ENCODE measurements around the gene ATE1.
A peak's percentile ranks its signal among the peaks of the same experiment; 100 is the strongest.

The ATE1 gene

GRCh38 chr10:121927318-121927840 lies 452 bp downstream of the ATE1 start:
- Histone ChIP-seq H2AFZ (ENCODE audit: low read depth, low read length) (peak overlapping the region; percentile 65), H3K4me2 (ENCODE audit: low read length) (peak overlapping the region; percentile 97), H3K36me3 (replicated peaks; ENCODE audit: low read depth, low read length) (no peaks in the 10 kb centered on the region), H3K4me3 (ENCODE audit: low read length) (peak overlapping the region; percentile 91), H4K20me1 (ENCODE audit: insufficient read depth, low read length) (no peaks in the 10 kb centered on the region), H3K9me3 (ENCODE audit: insufficient read depth, low read length) (no peaks in the 10 kb centered on the region), H3K4me1 (ENCODE audit: low read length) (peaks cover 12% of the 10 kb centered on the region), H3K27ac (ENCODE audit: low read length) (peak overlapping the region; percentile 53), H3K79me2 (ENCODE audit: low read length) (peaks cover 32% of the 10 kb centered on the region), H3K27me3 (ENCODE audit: low read depth, low read length) (no peaks in the 10 kb centered on the region), H3K9ac (ENCODE audit: low read length) (peak overlapping the region; percentile 83)
- no peak for TF ChIP-seq EZH2phosphoT487 (IDR thresholded peaks at IDR 0.05; ENCODE audit: low read depth)
- no peak for TF ChIP-seq CTCF (IDR thresholded peaks at IDR 0.05; ENCODE audit: low read depth, low read length)

- Histone ChIP-seq H3K27me3 (ENCODE audit: low read depth, low read length) (no peaks in the 10 kb centered on the region), H3K4me1 (ENCODE audit: low read length) (peaks cover 12% of the 10 kb centered on the region), H4K20me1 (ENCODE audit: insufficient read depth, low read length) (no peaks in the 10 kb centered on the region), H2AFZ (ENCODE audit: low read depth, low read length) (peak overlapping the region; percentile 65; the same call in 1 of the 2 replicates), H3K9me3 (ENCODE audit: insufficient read depth, low read length) (no peaks in the 10 kb centered on the region), H3K36me3 (replicated peaks; ENCODE audit: low read depth, low read length) (no peaks in the 10 kb centered on the region), H3K27ac (ENCODE audit: low read length) (no peak overlapping the region), H3K79me2 (ENCODE audit: low read length) (peaks cover 32% of the 10 kb centered on the region), H3K4me2 (ENCODE audit: low read length) (peak overlapping the region; percentile 97), H3K4me3 (ENCODE audit: low read length) (peak overlapping the region; percentile 91), H3K9ac (ENCODE audit: low read length) (peak overlapping the region; percentile 83)
- no peak for TF ChIP-seq EZH2phosphoT487 (IDR thresholded peaks at IDR 0.05; ENCODE audit: low read depth)
- TF ChIP-seq CTCF (IDR thresholded peaks at IDR 0.05; ENCODE audit: low read depth, low read length): no peak
Observed at GRCh38 chr10:121926671-121927317, 1.0 kb downstream of the ATE1 start.

GRCh38 chr10:121926157-121926556 lies 1.7 kb downstream of the ATE1 start:
- no peak for TF ChIP-seq EZH2phosphoT487 (IDR thresholded peaks at IDR 0.05; ENCODE audit: low read depth)
- no peak for TF ChIP-seq CTCF (IDR thresholded peaks at IDR 0.05; ENCODE audit: low read depth, low read length)
- Histone ChIP-seq H2AFZ (ENCODE audit: low read depth, low read length) (no peak overlapping the region), H3K27ac (ENCODE audit: low read length) (no peak overlapping the region), H3K79me2 (ENCODE audit: low read length) (peaks cover 32% of the 10 kb centered on the region), H3K9me3 (ENCODE audit: insufficient read depth, low read length) (no peaks in the 10 kb centered on the region), H3K4me2 (ENCODE audit: low read length) (peak overlapping the region; percentile 97), H3K4me1 (ENCODE audit: low read length) (peaks cover 12% of the 10 kb centered on the region), H3K9ac (ENCODE audit: low read length) (no peak overlapping the region), H3K27me3 (ENCODE audit: low read depth, low read length) (no peaks in the 10 kb centered on the region), H3K36me3 (replicated peaks; ENCODE audit: low read depth, low read length) (no peaks in the 10 kb centered on the region), H3K4me3 (ENCODE audit: low read length) (peak overlapping the region; percentile 91; the same call in 1 of the 2 replicates), H4K20me1 (ENCODE audit: insufficient read depth, low read length) (no peaks in the 10 kb centered on the region)

- Histone ChIP-seq H3K9ac (ENCODE audit: low read length) (no peak overlapping the region), H4K20me1 (ENCODE audit: insufficient read depth, low read length) (no peaks in the 10 kb centered on the region), H3K4me2 (ENCODE audit: low read length) (no peak overlapping the region), H3K4me3 (ENCODE audit: low read length) (no peak overlapping the region), H3K27ac (ENCODE audit: low read length) (no peak overlapping the region), H2AFZ (ENCODE audit: low read depth, low read length) (no peak overlapping the region), H3K36me3 (replicated peaks; ENCODE audit: low read depth, low read length) (no peaks in the 10 kb centered on the region), H3K4me1 (ENCODE audit: low read length) (peaks cover 9% of the 10 kb centered on the region; the same call in 1 of the 2 replicates), H3K27me3 (ENCODE audit: low read depth, low read length) (no peaks in the 10 kb centered on the region), H3K9me3 (ENCODE audit: insufficient read depth, low read length) (no peaks in the 10 kb centered on the region), H3K79me2 (ENCODE audit: low read length) (peaks cover 13% of the 10 kb centered on the region)
- no peak for TF ChIP-seq CTCF (IDR thresholded peaks at IDR 0.05; ENCODE audit: low read depth, low read length)
- TF ChIP-seq EZH2phosphoT487 (IDR thresholded peaks at IDR 0.05; ENCODE audit: low read depth): no peak
Observed at GRCh38 chr10:121921238-121921931, 6.4 kb downstream of the ATE1 start.
